MCF 10A (cell line): ENCODE measurements around the gene PRRT1B. TPM values are rescaled to one million over a fixed set of nuclear protein-coding genes. Genes with fewer than 3 reads are reported as not detected.
"Not testable (repeated sequence)": the region's sequence is repeated elsewhere in the genome, so short reads cannot be mapped to it uniquely, and the experiment has no call there.

Experiments used
- BruUV-seq: library from RNA; stranded (reverse); fragments of 400-500 nt; replicated peaks from 2 replicates; lab custom pipeline; 2021; lab: Mats Ljungman, UMichigan
- CTCF ChIA-PET: fragments of 300-600 bp; sonication (Branson Sonifier 250); formaldehyde crosslinking; extraction: SDS; loops from one replicate; lab custom pipeline; 2021; ENCODE audit warnings: antibody characterized with exemption, inconsistent platforms; lab: Yijun Ruan, JAX
- POLR2A ChIA-PET: fragments of 300-600, 350-650 bp; sonication (Branson Sonifier 250); formaldehyde crosslinking; extraction: SDS; loops from one replicate; lab custom pipeline; 2020; ENCODE audit warnings: antibody characterized with exemption, inconsistent platforms; lab: Yijun Ruan, JAX
- DNase-seq: peaks from one replicate; pipeline ENCODE4 v3.0.0-alpha.2; 2018; ENCODE audit not compliant: unreplicated experiment
- H3K27ac Mint-ChIP-seq: one replicate; pipeline ENCODE4 v1.8.0; 2022; ENCODE audit warnings: mild to moderate bottlenecking, low read depth, mixed read lengths; ENCODE audit not compliant: unreplicated experiment
- H3K27me3 Mint-ChIP-seq: one replicate; pipeline ENCODE4 v1.8.0; 2022; ENCODE audit warnings: mixed read lengths; ENCODE audit not compliant: insufficient read depth, unreplicated experiment
- H3K36me3 Mint-ChIP-seq: one replicate; pipeline ENCODE4 v1.8.0; 2022; ENCODE audit warnings: mild to moderate bottlenecking, moderate library complexity, mixed read lengths; ENCODE audit not compliant: insufficient read depth, unreplicated experiment
- H3K4me1 Mint-ChIP-seq: one replicate; pipeline ENCODE4 v1.8.0; 2022; ENCODE audit warnings: mixed read lengths; ENCODE audit not compliant: insufficient read depth, unreplicated experiment
- H3K4me3 Mint-ChIP-seq: one replicate; pipeline ENCODE4 v1.8.0; 2022; ENCODE audit warnings: mild to moderate bottlenecking, moderate library complexity, mixed read lengths; ENCODE audit not compliant: unreplicated experiment
- H3K9me3 Mint-ChIP-seq: one replicate; pipeline ENCODE4 v1.8.0; 2022; ENCODE audit warnings: mixed read lengths; ENCODE audit not compliant: unreplicated experiment
- CTCF ChIP-seq: fragments of 200-600 bp; IDR thresholded peaks from one replicate; pipeline ENCODE4 v1.8.0; 2022; ENCODE audit warnings: antibody characterized with exemption, mild to moderate bottlenecking; ENCODE audit not compliant: unreplicated experiment
- intact Hi-C: fragments of 100-400 bp; cut with micrococcal nuclease; formaldehyde crosslinking; loops from 2 replicates; pipeline ENCODE4 v1.14.1; 2022
- total RNA-seq: library from RNA; stranded (reverse); gene quantifications from 2 replicates; pipeline ENCODE4 v1.2.3, GENCODE V29; 2022

Gene PRRT1B
- total RNA-seq, 1 experiment from 2014 or later, result not detected

- DNase-seq, result no peak
- no TSS peak for BruUV-seq
- no peaks in the 10 kb centered on the region for H3K27me3 Mint-ChIP-seq
- H3K9me3 Mint-ChIP-seq, result no peaks in the 10 kb centered on the region
- no peak overlapping the region for H3K27ac Mint-ChIP-seq
- POLR2A ChIA-PET, result no interaction called here
- CTCF ChIA-PET, result interaction anchor here (0.6 kb wide), 1 partner anchor 236 kb away, joined by 4 read pairs; no protein-coding TSS in a partner anchor
- H3K36me3 Mint-ChIP-seq, result peaks cover 46% of the 10 kb centered on the region
- no peaks in the 10 kb centered on the region for H3K4me1 Mint-ChIP-seq
- intact Hi-C loops, result no loop called here
- no peak overlapping the region for H3K4me3 Mint-ChIP-seq
- no peak for TF ChIP-seq CTCF
These were observed 33.9 kb upstream of the PRRT1B start for GRCh38 chr9:131511416-131511815.

GRCh38 chr9:131511880-131512279 is 33.4 kb upstream of the PRRT1B start:
- H3K27ac Mint-ChIP-seq, result no peak overlapping the region
- no peak for TF ChIP-seq CTCF
- ChIA-PET CTCF (interaction anchor here (0.6 kb wide), 1 partner anchor 235 kb away, joined by 4 read pairs; no protein-coding TSS in a partner anchor), POLR2A (no interaction called here)
- no TSS peak for BruUV-seq
- DNase-seq, result no peak
- no peaks in the 10 kb centered on the region for H3K27me3 Mint-ChIP-seq
- peaks cover 46% of the 10 kb centered on the region for H3K36me3 Mint-ChIP-seq
- no peak overlapping the region for H3K4me3 Mint-ChIP-seq
- no peaks in the 10 kb centered on the region for H3K4me1 Mint-ChIP-seq
- no peaks in the 10 kb centered on the region for H3K9me3 Mint-ChIP-seq
- intact Hi-C loops, result no loop called here

GRCh38 chr9:131513177-131513576 is 32.1 kb upstream of the PRRT1B start:
- H3K9me3 Mint-ChIP-seq, result no peaks in the 10 kb centered on the region
- ChIA-PET CTCF (interaction anchor here (1.1 kb wide), 1 partner anchor 723 kb away, joined by 3 read pairs; no protein-coding TSS in a partner anchor), POLR2A (interaction anchor here (1.5 kb wide), 1 partner anchor 10 kb away, joined by 4 read pairs; no protein-coding TSS in a partner anchor)
- H3K36me3 Mint-ChIP-seq, result peaks cover 50% of the 10 kb centered on the region
- no TSS peak for BruUV-seq
- H3K27ac Mint-ChIP-seq, result no peak overlapping the region
- DNase-seq, result no peak
- no peaks in the 10 kb centered on the region for H3K4me1 Mint-ChIP-seq
- H3K27me3 Mint-ChIP-seq, result no peaks in the 10 kb centered on the region
- TF ChIP-seq CTCF, result no peak
- H3K4me3 Mint-ChIP-seq, result no peak overlapping the region
- intact Hi-C loops, result no loop called here

GRCh38 chr9:131515559-131516031 is 29.7 kb upstream of the PRRT1B start:
- H3K4me3 Mint-ChIP-seq, intact Hi-C loops, H3K27me3 Mint-ChIP-seq, H3K27ac Mint-ChIP-seq, CTCF ChIA-PET, H3K4me1 Mint-ChIP-seq, H3K9me3 Mint-ChIP-seq, BruUV-seq, DNase-seq, POLR2A ChIA-PET: not testable (repeated sequence)
- H3K36me3 Mint-ChIP-seq, result peaks cover 39% of the 10 kb centered on the region
